Fibroblast of pulmonary artery (primary cell): Measurements from ENCODE around the gene L3MBTL2.

Source experiments
- DNase-seq: peaks from one replicate; pipeline ENCODE4 v3.0.0-alpha.2; 2010; ENCODE audit warnings: low read depth
- H3K4me3 ChIP-seq: replicated peaks from 2 replicates; pipeline ENCODE4 v1.5.1; 2011; ENCODE audit warnings: low read depth, mild to moderate bottlenecking, control low read depth, low read length, moderate library complexity
- CTCF ChIP-seq: IDR thresholded peaks from 2 replicates; pipeline ENCODE4 v1.5.1; 2011; ENCODE audit warnings: mild to moderate bottlenecking, control low read depth, low read length, inconsistent platforms; ENCODE audit errors: missing control alignments

L3MBTL2 gene

DNA sequence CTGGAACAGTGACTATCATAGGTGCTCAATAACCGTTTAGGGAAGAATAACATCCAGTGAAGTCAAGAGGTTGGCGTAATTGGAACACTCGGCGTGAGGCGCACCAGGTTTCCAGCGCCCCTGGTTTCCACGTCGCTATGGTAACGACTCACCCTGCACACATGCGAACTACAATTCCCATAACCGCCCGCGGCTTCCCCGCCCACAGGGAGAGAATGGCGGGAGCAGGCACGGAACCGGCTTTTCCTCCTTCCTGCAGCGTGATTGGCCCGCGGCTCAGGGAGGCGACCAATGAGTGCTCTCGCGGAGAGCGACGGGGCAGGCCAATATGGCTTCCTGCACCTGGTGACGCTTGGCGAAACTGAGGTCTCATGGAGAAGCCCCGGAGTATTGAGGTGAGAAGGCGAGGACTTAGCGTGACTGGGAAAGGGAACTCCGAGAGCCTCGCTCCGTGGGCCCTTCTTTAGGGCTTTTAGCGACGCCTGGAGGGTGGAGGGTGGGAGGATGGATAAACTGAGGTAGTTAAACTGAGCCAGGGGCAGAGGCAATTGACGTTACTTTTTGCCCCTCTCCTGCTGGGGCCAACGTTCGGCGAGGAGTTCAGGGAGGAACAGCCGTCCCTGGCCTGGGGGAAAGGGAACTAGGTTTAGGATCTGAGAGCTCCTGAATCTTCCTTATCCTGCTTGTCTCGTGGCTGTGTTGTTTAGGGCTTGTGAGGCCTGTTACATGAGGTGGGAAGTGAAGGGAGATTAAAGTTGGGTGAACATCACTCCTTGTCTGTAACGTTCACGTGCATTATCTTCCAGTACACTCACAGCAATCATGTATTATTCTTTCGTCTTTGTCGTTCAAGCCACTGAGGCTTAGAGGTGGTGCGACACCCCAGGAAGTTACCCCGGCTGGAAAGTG lies at the start of gene L3MBTL2:
L3MBTL2 (plus strand) TSS at position 321 of the 909 bp plus-strand sequence; CDS start at position 372, 51 bp downstream.
- TF ChIP-seq CTCF = no peak
- H3K4me3 ChIP-seq = peak within 1 kb of the TSS; percentile 99
- peak; percentile 94 for DNase-seq

GRCh38 chr22:41157083-41157482 lies 48.0 kb upstream of the L3MBTL2 start:
- H3K4me3 ChIP-seq = no peak overlapping the region
- no peak for DNase-seq
- TF ChIP-seq CTCF = no peak

DNA sequence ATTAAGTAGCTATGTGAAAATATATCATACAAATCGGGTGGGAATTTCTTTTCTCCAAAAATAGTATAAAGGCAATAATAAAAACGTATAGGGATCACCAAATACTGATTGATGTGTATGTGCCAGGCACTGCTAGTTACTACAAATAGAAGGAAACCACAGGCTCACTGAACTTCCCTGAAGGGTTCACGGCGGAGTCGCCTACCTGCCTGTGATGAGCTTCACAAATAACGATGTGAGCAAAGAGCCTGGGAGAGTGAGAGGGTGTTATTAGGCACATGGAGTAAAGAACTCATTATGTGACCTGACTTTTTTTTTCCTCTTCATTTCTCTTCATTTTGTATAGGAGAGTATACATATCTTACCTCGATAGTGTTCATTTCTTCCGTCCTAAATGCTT lies 36.0 kb upstream of the L3MBTL2 start:
- no peak for TF ChIP-seq CTCF
- no peak overlapping the region for H3K4me3 ChIP-seq
- DNase-seq = no peak

GRCh38 chr22:41171996-41172395 lies 33.1 kb upstream of the L3MBTL2 start:
- DNase-seq = no peak
- no peak for TF ChIP-seq CTCF
- H3K4me3 ChIP-seq = no peak overlapping the region

DNA sequence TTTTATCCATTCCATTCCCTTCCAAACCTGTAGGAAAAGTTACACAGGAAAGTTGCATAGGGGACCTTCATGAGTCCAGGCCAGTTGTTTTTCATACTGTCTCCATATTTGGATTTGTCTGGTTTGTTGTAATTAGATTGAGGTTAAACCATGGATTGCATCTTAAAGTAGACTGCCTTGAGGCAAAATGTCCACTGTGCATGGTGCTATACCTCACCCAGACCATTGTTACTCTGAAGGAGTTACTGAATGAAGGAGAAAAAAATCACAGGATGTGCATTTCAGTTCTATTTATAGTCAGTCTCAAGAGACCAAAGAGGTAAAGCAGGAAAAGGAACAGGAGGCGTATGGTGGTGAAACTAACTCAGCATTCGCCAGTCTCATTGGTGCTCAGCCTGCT lies 29.6 kb upstream of the L3MBTL2 start:
- H3K4me3 ChIP-seq = no peak overlapping the region
- TF ChIP-seq CTCF = no peak
- DNase-seq = peak; percentile 11

DNA sequence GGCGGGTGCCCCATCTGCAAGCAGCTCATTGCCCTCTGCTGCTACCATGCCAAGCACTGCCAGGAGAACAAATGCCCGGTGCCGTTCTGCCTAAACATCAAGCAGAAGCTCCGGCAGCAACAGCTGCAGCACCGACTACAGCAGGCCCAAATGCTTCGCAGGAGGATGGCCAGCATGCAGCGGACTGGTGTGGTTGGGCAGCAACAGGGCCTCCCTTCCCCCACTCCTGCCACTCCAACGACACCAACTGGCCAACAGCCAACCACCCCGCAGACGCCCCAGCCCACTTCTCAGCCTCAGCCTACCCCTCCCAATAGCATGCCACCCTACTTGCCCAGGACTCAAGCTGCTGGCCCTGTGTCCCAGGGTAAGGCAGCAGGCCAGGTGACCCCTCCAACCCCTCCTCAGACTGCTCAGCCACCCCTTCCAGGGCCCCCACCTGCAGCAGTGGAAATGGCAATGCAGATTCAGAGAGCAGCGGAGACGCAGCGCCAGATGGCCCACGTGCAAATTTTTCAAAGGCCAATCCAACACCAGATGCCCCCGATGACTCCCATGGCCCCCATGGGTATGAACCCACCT lies 28.0 kb upstream of the L3MBTL2 start:
- TF ChIP-seq CTCF = no peak
- H3K4me3 ChIP-seq = no peak overlapping the region
- DNase-seq = no peak
